PC-3 (cell line): ENCODE measurements around the gene FAN1.

Source experiments
- EZH2 ChIP-seq: fragments of 300-600 bp; sonication (generic); IDR thresholded peaks from one replicate; pipeline ENCODE4 v1.6.1; 2017; ENCODE audit warnings: antibody characterized with exemption, mild to moderate bottlenecking, low read length; ENCODE audit not compliant: unreplicated experiment
- TF ChIP-seq, protein P1 (sequence below): fragments of 300-600 bp; sonication (generic); conservative IDR thresholded peaks from 2 replicates; pipeline ENCODE4 v1.5.1; 2017; ENCODE audit warnings: antibody characterized with exemption, low read depth, mild to moderate bottlenecking, low read length

DNA sequence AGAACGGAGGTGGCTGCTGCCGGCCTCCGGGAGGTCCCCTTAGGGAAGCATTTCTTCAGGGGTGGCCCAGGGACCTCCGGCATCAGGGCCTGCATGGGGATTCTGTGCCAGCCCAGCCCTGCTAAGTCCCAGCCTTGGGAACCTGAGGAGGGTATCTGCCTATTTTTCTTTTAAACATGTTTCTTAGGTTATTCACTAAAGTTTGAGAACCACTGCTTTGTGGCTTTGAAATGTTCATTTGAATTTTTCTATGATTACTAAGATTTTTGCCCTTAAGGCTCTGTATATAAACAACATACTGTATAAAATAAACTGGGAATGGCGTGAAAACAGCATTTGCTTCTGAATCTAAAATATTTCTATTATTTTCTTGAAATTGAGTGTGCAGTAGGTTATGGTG is 24.4 kb downstream of the FAN1 start:
- TF ChIP-seq, protein P1, sequence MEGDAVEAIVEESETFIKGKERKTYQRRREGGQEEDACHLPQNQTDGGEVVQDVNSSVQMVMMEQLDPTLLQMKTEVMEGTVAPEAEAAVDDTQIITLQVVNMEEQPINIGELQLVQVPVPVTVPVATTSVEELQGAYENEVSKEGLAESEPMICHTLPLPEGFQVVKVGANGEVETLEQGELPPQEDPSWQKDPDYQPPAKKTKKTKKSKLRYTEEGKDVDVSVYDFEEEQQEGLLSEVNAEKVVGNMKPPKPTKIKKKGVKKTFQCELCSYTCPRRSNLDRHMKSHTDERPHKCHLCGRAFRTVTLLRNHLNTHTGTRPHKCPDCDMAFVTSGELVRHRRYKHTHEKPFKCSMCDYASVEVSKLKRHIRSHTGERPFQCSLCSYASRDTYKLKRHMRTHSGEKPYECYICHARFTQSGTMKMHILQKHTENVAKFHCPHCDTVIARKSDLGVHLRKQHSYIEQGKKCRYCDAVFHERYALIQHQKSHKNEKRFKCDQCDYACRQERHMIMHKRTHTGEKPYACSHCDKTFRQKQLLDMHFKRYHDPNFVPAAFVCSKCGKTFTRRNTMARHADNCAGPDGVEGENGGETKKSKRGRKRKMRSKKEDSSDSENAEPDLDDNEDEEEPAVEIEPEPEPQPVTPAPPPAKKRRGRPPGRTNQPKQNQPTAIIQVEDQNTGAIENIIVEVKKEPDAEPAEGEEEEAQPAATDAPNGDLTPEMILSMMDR = no peak
- TF ChIP-seq EZH2 = no peak
